ENCODE data around the gene OR2A5.
"Not testable (repeated sequence)": the region's sequence is repeated elsewhere in the genome, so short reads cannot be mapped to it uniquely, and the experiment has no call there.

Gene OR2A5

DNA sequence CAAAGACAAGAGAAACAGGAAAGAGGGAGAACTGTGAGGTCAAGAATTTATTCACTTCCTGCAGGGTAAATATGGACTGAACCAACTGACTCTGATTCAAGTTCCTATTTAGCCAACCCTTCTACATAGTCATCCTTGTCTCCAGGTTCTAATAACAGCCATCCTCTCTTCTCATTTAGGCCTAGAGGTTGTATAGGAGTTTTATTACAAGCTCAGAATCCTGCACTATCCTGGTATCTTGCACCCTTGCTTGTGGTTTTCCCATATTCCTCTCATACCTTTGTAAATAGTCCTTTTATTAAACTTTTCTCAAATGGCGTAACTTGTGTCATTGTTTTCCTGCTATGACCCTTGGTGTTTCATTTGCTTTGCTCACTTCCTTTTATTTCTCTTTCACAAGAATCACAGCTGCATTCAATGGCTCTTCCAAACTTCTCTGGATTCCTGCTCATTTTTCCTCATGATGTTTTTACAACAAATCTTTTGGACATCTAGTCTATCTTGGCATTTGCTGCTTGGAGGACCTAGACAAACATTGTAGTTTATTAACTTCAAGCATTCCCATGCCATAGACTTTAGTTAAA lies 12.4 kb upstream of the OR2A5 start:
- DNase-seq: no peak

DNA sequence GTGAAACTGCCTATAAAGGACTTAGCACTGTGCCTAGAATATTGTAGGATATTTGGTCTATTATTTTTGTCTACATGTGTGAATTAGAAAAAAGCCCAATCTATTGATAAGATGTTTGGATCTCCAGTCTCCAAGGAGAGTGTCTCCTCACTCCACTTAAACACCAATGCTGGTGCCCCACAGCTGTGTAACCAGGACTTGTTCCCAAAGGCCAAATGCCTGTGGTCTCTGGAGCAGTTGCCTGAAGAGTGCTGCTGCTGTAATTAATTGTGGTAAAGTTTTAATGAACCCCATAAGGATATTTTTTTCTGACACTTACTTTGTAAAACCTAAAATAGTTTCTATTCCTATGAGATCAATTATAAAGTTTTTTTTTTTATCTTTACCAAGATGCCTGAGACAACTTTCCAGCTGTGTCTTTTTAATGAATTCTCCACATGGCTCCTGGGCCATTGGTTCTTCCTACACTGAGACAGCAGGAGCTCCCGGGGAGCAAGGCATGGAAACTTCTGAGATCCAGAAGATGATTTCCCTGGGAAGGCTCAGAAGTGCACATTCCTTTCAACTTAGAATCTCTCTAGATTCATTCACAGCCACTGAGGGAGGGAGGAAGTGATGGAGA lies 11.2 kb upstream of the OR2A5 start:
- DNase-seq: no peak

DNA sequence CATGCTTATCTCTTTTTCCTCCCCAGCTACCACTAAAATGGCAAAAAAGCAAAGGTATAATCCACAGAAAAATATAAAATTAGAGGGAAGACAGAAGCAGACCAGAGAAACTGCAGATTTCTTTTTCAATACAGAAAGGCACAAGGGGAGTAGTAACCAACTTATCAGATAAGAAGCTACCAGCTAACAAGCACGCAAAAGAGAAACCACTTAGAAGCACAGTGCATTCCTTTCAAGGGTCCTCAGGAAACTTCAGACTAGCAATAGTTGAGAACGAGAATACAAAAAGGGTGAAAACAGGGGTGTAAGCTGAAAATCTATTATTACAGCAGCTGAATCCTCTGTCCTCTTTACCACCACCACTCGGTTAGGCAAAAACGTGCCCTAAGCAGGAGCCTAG lies 9.9 kb upstream of the OR2A5 start:
- DNase-seq: no peak

DNA sequence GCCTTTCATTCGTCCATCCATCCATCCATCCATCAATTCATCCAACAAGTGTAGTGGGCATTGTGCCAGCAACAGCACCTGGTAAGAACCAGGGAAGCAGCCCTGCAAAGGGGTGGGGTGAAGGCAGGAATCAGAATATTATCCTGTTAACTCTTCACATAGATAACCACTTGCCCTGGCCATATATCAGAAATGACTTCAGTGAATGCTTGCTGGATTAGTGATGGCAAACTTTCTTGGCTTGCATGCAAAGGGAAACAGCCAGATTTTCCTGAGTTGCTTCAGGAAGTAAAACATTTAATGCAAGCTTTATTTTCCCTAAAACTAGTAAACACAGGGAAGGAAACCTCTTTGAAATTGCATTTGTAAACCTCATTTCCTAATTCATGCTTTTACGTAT lies 743 bp downstream of the OR2A5 start:
- DNase-seq: no peak

- DNase-seq: no peak
These were observed 1.3 kb downstream of the OR2A5 start for GRCh38 chr7:144050093-144050492.

DNA sequence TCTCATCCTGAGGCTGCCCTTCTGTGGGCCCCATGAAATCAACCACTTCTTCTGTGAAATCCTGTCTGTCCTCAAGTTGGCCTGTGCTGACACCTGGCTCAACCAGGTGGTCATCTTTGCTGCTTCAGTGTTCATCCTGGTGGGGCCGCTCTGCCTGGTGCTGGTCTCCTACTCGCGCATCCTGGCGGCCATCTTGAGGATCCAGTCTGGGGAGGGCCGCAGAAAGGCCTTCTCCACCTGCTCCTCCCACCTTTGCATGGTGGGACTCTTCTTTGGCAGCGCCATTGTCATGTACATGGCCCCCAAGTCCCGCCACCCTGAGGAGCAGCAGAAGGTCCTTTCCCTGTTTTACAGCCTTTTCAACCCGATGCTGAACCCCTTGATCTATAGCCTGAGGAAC lies 2.1 kb downstream of the OR2A5 start:
- not testable (repeated sequence) for DNase-seq

- DNase-seq: no peak
These were observed 9.2 kb downstream of the OR2A5 start for GRCh38 chr7:144057954-144058353.

DNA sequence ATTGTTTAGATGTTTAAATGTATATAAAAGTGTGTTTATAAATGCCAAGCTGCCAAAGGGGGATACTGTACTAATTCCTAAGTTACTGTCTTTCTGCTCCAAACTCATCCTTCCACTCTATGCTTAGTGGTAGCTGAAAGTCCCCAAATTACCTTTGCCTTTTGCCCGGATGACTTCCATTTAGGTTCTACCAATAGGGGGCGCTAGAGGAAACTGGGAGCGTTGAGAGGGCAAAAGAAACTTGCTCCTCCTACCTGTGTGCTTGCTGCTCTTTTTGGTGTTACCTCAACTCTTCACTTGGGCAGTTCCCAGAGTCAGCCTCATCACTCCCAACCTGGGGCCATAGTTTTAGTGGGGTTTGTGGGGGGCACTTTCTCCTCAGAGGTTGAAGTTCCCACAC lies 15.0 kb downstream of the OR2A5 start:
- no peak for DNase-seq

GRCh38 chr7:144069511-144069910 lies 20.8 kb downstream of the OR2A5 start, which contains the start of gene OR2A25:
Gene OR2A25 (plus strand): TSS chr7:144069811. CDS start chr7:144074220, 4,409 bp downstream.
- no peak for DNase-seq

DNA sequence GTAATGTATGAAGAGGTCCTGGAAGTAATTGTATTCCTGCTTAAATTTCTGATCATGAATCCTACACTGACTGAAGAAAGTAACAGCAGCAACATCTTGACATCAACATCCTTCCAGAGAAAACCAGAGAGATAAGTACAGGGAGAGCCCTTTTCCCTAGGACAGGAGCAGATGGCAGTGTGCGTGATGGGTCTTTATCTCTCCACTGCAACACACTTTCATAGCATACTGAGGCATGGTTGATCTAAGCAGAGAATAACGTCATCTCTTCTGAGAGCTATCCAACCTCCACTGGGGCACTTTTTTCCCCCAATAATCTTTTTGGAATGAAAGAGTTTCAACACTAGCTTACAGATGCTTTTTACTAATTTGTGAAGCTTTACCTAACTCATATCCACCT lies 21.2 kb downstream of the OR2A5 start:
- DNase-seq: no peak

DNA sequence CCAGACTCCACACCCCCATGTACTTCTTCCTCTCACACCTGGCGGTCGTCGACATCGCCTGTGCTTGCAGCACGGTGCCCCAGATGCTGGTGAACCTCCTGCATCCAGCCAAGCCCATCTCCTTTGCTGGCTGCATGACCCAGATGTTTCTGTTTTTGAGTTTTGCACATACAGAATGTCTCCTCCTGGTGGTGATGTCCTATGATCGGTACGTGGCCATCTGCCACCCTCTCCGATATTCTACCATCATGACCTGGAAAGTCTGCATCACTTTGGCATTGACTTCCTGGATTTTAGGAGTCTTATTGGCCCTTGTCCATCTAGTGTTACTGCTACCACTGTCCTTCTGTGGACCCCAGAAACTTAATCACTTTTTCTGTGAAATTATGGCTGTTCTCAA lies 25.6 kb downstream of the OR2A5 start:
- DNase-seq: no peak

DNA sequence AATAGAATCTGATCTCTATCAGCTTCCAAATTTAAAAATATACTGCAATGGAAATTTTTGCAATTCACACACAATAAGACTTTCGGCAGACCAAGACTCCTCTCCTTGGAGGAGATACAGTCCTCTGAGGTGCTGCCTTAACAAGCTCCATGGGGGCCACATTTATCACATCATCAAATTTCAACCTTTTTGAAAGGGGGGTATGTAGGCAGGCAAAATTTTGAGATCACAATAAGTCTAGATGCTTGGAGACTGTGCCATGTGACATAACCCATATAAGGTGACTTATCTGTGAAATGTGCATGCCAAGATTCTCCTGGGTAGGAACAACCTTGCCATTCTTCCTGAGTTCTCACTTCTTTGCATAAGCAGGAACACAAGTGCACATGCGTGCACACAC lies 37.2 kb downstream of the OR2A5 start, which contains the start of gene OR2A12:
Gene OR2A12 (plus strand): TSS at position 301 of the 400 bp plus-strand sequence. CDS start 8,830 bp downstream, outside the sequence.
- DNase-seq: no peak

GRCh38 chr7:144086730-144087129 lies 38.0 kb downstream of the OR2A5 start:
- no peak for DNase-seq

DNA sequence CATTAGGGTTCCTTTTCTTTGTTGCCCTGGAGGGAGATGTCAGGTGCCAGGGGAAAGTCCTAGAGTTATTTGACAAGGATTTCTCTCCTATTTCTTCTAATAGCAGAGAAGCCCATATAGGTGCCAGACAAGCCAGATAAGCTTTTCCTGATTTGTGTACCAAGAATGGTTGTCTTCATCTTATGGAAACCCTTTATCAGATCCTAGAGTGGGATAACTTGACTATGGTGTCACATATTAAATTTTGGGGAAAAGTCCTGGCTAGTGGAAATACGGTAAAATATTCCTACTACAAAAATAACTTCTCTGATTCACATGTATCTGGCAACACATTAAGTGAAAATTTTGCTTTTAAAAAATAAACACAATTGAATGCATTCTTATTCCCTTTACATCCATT lies 38.5 kb downstream of the OR2A5 start:
- DNase-seq: no peak

- DNase-seq: no peak
These were observed 41.9 kb downstream of the OR2A5 start for GRCh38 chr7:144090667-144091066.

DNA sequence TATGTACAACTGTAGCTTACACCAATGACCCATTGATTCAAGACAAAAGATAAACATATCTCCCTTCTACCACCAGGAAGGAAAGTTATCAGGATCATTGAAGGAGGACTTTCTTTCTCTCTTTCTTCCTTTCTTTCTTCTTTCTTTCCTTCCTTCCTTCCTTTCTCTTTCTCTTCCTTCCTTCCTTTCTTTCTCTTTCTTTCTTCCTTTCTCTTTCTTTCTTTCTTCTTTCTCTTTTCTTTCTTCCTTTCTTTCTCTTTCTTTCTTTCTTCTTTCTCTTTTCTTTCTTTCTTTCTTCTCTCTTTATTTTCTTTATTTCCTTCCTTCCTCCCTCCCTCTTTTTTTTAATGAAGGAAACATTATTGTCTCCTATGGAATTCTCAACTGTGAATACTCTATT lies 50.0 kb downstream of the OR2A5 start:
- DNase-seq: no peak

DNA sequence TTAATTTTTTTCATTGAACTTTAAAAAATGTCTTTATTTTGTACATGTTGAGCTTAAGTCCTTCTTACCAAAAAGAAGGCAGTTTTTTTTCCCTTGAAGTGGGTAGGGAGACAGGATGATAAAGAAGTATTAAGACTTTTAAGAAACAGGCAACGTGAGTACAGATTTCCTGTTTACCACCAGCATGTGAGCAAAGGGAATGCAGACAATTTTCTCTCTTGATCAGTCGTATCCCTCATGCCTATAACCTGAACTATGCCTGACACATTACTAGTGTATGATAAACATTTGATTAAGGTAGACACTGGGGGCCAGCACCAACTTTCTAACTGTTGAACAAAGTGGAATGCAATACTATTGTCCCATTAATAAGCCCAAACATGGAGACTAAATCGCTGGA lies 51.9 kb downstream of the OR2A5 start:
- no peak for DNase-seq

GRCh38 chr7:144102041-144102440 lies 53.3 kb downstream of the OR2A5 start:
- DNase-seq: no peak

DNA sequence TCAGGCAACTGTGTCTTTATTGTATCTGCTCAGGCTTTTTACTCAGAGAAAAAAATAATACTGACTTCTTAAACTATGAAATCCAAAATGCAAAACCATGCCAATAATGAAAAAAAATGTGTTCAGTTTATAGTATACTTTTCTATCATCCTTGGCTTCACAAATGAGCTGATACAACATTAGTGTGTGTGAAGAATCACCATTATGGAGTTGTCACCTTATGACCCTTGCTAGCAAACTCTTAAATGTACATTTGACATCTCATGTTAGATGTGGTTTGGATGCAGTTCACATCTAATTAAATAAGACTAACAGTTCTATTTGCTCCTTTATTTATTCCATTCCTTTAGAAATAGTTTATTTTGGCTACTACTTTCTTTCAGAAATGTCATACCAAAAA lies 56.5 kb downstream of the OR2A5 start:
- DNase-seq: no peak
